K562 (cell line): ENCODE results near the gene PTPRE.

Source experiments
- E2F4 ChIP-seq: sonication (generic); formaldehyde crosslinking; IDR thresholded peaks from 2 replicates; pipeline ENCODE4 v1.8.0; 2022; ENCODE audit warnings: mild to moderate bottlenecking, low read depth, missing genetic modification reagents
- HDGF ChIP-seq: fragments of 450-650 bp; IDR thresholded peaks from 2 replicates; pipeline ENCODE4 v1.6.1; 2016
- MYBL2 ChIP-seq, 2 experiments: fragments of 450-650 bp in 1 of 2; sonication (generic) in 1 of 2; formaldehyde crosslinking in 1 of 2; IDR thresholded peaks; 2 replicates each; pipeline versions ENCODE4 v1.6.1 to v1.8.1; 2017 to 2022; ENCODE audit warnings: borderline replicate concordance in 1 of 2, inconsistent platforms in 1 of 2, low read depth in 1 of 2, mild to moderate bottlenecking in 1 of 2, missing genetic modification reagents in 1 of 2, moderate library complexity in 1 of 2
- RBM25 ChIP-seq: fragments of 200-400 bp; formaldehyde crosslinking; IDR thresholded peaks from 2 replicates; pipeline ENCODE4 v1.6.1; 2018; ENCODE audit warnings: low read length, low read depth, moderate library complexity; ENCODE audit not compliant: severe bottlenecking
- YBX1 ChIP-seq: fragments of 450-650 bp; IDR thresholded peaks from 2 replicates; pipeline ENCODE4 v1.7.1; 2016; ENCODE audit warnings: mild to moderate bottlenecking
- TF ChIP-seq, protein P1 (sequence below), 3 experiments: IDR thresholded peaks in 2 of 3; conservative IDR thresholded peaks in 1 of 3; 2 replicates each; pipeline ENCODE4 v1.5.1; 2011 to 2012; ENCODE audit warnings: low read length in 3 of 3, mild to moderate bottlenecking in 3 of 3, control low read depth in 2 of 3, improper control_type of control experiment in 1 of 3, inconsistent platforms in 1 of 3, low read depth in 1 of 3, mixed read lengths in 1 of 3, moderate library complexity in 1 of 3; ENCODE audit not compliant: insufficient read depth in 2 of 3
- TF ChIP-seq, protein P2 (sequence below), 2 experiments: IDR thresholded peaks; 2 replicates each; pipeline ENCODE4 v1.6.1; 2012; ENCODE audit warnings: improper control_type of control experiment in 2 of 2, low read depth in 2 of 2, low read length in 2 of 2, borderline replicate concordance in 1 of 2
- TF ChIP-seq, protein P3 (sequence below): fragments of 250-450 bp; sonication (Bioruptor Pico); IDR thresholded peaks from 2 replicates; pipeline ENCODE4 v1.8.0; 2021; ENCODE audit warnings: mild to moderate bottlenecking, moderate library complexity

GRCh38 chr10:128080641-128081040, 173.7 kb downstream of the PTPRE start:
- TF ChIP-seq E2F4 (CRISPR knock-in tag) (no peak), HDGF (no peak), MYBL2 (IDR thresholded peaks at IDR 0.05; ENCODE audit: low read depth) (no peak), MYBL2 (CRISPR knock-in tag; IDR thresholded peaks at IDR 0.05; ENCODE audit: borderline replicate concordance) (no peak), YBX1 (no peak), RBM25 (no peak)
- TF ChIP-seq, protein P1, sequence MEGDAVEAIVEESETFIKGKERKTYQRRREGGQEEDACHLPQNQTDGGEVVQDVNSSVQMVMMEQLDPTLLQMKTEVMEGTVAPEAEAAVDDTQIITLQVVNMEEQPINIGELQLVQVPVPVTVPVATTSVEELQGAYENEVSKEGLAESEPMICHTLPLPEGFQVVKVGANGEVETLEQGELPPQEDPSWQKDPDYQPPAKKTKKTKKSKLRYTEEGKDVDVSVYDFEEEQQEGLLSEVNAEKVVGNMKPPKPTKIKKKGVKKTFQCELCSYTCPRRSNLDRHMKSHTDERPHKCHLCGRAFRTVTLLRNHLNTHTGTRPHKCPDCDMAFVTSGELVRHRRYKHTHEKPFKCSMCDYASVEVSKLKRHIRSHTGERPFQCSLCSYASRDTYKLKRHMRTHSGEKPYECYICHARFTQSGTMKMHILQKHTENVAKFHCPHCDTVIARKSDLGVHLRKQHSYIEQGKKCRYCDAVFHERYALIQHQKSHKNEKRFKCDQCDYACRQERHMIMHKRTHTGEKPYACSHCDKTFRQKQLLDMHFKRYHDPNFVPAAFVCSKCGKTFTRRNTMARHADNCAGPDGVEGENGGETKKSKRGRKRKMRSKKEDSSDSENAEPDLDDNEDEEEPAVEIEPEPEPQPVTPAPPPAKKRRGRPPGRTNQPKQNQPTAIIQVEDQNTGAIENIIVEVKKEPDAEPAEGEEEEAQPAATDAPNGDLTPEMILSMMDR (IDR thresholded peaks at IDR 0.05 in 2 of 3, conservative IDR thresholded peaks at IDR 0.05 in 1 of 3; ENCODE audit: insufficient read depth in 2 of 3, low read depth in 1 of 3, low read length in 3 of 3): no peak
- TF ChIP-seq, protein P2, sequence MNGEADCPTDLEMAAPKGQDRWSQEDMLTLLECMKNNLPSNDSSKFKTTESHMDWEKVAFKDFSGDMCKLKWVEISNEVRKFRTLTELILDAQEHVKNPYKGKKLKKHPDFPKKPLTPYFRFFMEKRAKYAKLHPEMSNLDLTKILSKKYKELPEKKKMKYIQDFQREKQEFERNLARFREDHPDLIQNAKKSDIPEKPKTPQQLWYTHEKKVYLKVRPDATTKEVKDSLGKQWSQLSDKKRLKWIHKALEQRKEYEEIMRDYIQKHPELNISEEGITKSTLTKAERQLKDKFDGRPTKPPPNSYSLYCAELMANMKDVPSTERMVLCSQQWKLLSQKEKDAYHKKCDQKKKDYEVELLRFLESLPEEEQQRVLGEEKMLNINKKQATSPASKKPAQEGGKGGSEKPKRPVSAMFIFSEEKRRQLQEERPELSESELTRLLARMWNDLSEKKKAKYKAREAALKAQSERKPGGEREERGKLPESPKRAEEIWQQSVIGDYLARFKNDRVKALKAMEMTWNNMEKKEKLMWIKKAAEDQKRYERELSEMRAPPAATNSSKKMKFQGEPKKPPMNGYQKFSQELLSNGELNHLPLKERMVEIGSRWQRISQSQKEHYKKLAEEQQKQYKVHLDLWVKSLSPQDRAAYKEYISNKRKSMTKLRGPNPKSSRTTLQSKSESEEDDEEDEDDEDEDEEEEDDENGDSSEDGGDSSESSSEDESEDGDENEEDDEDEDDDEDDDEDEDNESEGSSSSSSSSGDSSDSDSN (IDR thresholded peaks at IDR 0.05; ENCODE audit: borderline replicate concordance in 1 of 2, low read depth in 2 of 2, low read length in 2 of 2): no peak
- TF ChIP-seq, protein P3, sequence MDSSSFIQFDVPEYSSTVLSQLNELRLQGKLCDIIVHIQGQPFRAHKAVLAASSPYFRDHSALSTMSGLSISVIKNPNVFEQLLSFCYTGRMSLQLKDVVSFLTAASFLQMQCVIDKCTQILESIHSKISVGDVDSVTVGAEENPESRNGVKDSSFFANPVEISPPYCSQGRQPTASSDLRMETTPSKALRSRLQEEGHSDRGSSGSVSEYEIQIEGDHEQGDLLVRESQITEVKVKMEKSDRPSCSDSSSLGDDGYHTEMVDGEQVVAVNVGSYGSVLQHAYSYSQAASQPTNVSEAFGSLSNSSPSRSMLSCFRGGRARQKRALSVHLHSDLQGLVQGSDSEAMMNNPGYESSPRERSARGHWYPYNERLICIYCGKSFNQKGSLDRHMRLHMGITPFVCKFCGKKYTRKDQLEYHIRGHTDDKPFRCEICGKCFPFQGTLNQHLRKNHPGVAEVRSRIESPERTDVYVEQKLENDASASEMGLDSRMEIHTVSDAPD (CRISPR knock-in tag): no peak
